ENCODE data around the gene GZF1. TPM values are rescaled to one million over a fixed set of nuclear protein-coding genes. Genes with fewer than 3 reads are reported as not detected.
A peak's percentile ranks its signal among the peaks of the same experiment; 100 is the strongest.

Gene GZF1
- total RNA-seq, 1 donor from 2014 or later: 16.3 TPM

DNA sequence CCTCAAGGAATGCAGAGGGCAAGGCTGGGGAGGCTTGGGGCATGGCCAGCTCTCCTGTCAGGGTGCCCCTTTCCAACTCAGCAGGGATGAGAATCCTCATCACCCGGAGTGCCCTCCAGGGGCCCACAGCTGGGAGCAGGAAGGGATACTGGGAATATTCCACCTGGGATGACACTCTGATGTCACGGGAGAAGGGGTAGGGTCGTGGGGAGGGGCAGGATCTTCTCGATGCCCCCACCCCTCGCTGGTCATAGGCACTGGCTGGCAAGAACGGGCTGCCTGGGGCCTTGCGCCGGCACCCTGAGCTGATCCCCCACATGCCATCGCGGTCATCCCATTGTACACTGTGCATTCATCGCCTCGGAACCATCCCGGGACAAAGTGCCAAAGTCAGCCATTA, 22.0 kb upstream of the GZF1 start:
- H3K4me3 Mint-ChIP-seq (ENCODE audit: unreplicated experiment): no peak overlapping the region
- H3K27ac Mint-ChIP-seq (ENCODE audit: unreplicated experiment): no peak overlapping the region
- no peaks in the 10 kb centered on the region for H3K36me3 Mint-ChIP-seq (ENCODE audit: low read depth, unreplicated experiment)
- H3K27ac ChIP-seq (ENCODE audit: low read depth, low read length): no peak overlapping the region
- peaks cover 2% of the 10 kb centered on the region for H3K9me3 Mint-ChIP-seq (ENCODE audit: unreplicated experiment)
- H3K4me1 Mint-ChIP-seq (ENCODE audit: low read depth, unreplicated experiment): peaks cover 8% of the 10 kb centered on the region
- H3K36me3 ChIP-seq (ENCODE audit: insufficient read depth, low read length): no peaks in the 10 kb centered on the region
- no peak overlapping the region for H3K4me3 ChIP-seq (ENCODE audit: insufficient read depth, low read depth, low read length)
- H3K9me3 ChIP-seq (ENCODE audit: insufficient read depth, low read depth, low read length): no peaks in the 10 kb centered on the region
- H3K4me1 ChIP-seq (ENCODE audit: insufficient read depth, low read length): no peaks in the 10 kb centered on the region
- H3K4me2 ChIP-seq (ENCODE audit: low read length): no peak overlapping the region
- no peaks in the 10 kb centered on the region for H3K27me3 ChIP-seq (ENCODE audit: insufficient read depth, low read length)
- FAIRE-seq: no peak
- H2AFZ ChIP-seq (ENCODE audit: low read depth, low read length): no peak overlapping the region
- no peak for DNase-seq (ENCODE audit: low read depth)
- H3K9ac ChIP-seq (ENCODE audit: low read length): no peak overlapping the region
- no peaks in the 10 kb centered on the region for H4K20me1 ChIP-seq (ENCODE audit: insufficient read depth, low read length)
- H3K27me3 Mint-ChIP-seq (ENCODE audit: low read depth, unreplicated experiment): peaks cover 5% of the 10 kb centered on the region
- no peaks in the 10 kb centered on the region for H3K79me2 ChIP-seq (ENCODE audit: insufficient read depth, low read length)
- TF ChIP-seq, protein P1, sequence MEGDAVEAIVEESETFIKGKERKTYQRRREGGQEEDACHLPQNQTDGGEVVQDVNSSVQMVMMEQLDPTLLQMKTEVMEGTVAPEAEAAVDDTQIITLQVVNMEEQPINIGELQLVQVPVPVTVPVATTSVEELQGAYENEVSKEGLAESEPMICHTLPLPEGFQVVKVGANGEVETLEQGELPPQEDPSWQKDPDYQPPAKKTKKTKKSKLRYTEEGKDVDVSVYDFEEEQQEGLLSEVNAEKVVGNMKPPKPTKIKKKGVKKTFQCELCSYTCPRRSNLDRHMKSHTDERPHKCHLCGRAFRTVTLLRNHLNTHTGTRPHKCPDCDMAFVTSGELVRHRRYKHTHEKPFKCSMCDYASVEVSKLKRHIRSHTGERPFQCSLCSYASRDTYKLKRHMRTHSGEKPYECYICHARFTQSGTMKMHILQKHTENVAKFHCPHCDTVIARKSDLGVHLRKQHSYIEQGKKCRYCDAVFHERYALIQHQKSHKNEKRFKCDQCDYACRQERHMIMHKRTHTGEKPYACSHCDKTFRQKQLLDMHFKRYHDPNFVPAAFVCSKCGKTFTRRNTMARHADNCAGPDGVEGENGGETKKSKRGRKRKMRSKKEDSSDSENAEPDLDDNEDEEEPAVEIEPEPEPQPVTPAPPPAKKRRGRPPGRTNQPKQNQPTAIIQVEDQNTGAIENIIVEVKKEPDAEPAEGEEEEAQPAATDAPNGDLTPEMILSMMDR (IDR thresholded peaks at IDR 0.05; ENCODE audit: insufficient read depth, low read depth, low read length): no peak
- no peak for TF ChIP-seq EZH2 (IDR thresholded peaks at IDR 0.05; ENCODE audit: insufficient read depth, low read length)

DNA sequence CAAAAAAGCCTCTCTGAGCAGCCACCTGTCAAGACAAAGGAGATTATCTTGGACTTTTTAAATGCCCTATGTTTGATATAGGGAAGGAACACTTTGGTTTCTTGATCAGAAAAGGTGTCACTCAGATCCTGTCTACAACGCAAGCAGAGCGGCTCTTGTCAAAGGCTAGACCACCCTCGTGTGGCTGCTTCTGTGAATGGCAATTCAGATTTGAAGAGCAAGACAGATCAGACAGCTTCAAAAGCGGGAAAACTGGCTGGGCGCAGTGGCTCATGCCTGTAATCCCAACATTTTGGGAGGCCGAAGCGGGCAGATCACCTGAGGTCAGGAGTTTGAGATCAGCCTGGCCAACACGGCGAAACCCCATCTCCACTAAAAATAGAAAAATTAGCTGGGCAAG, 21.5 kb upstream of the GZF1 start:
- peak overlapping the region; percentile 34 for H3K27ac Mint-ChIP-seq (ENCODE audit: unreplicated experiment)
- no peak for FAIRE-seq

DNA sequence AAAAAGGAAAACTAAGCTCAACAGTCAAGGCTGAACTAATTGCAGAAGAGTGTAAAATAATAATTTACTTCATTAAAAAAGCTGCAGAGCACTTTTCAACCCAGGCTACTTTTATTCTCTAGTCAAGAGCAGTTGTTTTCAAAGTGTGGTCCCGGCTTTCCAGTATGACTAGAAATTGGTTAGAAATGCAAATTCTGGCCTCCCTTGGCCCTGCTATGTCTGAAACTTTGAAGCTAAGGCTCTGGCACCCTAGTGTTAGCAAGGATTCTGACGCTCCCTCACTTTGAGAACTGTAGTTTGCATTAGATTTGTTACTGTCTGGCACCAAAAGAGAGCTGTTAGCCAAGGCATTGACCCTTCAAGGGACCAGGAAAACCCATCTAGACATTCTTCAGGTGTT, 20.9 kb upstream of the GZF1 start:
- peaks cover 2% of the 10 kb centered on the region for H3K9me3 Mint-ChIP-seq (ENCODE audit: unreplicated experiment)
- Histone ChIP-seq H3K79me2 (ENCODE audit: insufficient read depth, low read length) (no peaks in the 10 kb centered on the region), H3K27ac (ENCODE audit: low read depth, low read length) (no peak overlapping the region), H3K4me2 (ENCODE audit: low read length) (no peak overlapping the region), H4K20me1 (ENCODE audit: insufficient read depth, low read length) (no peaks in the 10 kb centered on the region), H2AFZ (ENCODE audit: low read depth, low read length) (no peak overlapping the region), H3K36me3 (ENCODE audit: insufficient read depth, low read length) (no peaks in the 10 kb centered on the region), H3K9me3 (ENCODE audit: insufficient read depth, low read depth, low read length) (no peaks in the 10 kb centered on the region), H3K9ac (ENCODE audit: low read length) (no peak overlapping the region), H3K27me3 (ENCODE audit: insufficient read depth, low read length) (no peaks in the 10 kb centered on the region), H3K4me3 (ENCODE audit: insufficient read depth, low read depth, low read length) (no peak overlapping the region), H3K4me1 (ENCODE audit: insufficient read depth, low read length) (no peaks in the 10 kb centered on the region)
- no peak overlapping the region for H3K27ac Mint-ChIP-seq (ENCODE audit: unreplicated experiment)
- peaks cover 5% of the 10 kb centered on the region for H3K27me3 Mint-ChIP-seq (ENCODE audit: low read depth, unreplicated experiment)
- TF ChIP-seq, protein P1 (IDR thresholded peaks at IDR 0.05; ENCODE audit: insufficient read depth, low read depth, low read length): no peak
- TF ChIP-seq EZH2 (IDR thresholded peaks at IDR 0.05; ENCODE audit: insufficient read depth, low read length): no peak
- H3K4me1 Mint-ChIP-seq (ENCODE audit: low read depth, unreplicated experiment): peaks cover 8% of the 10 kb centered on the region
- no peak for FAIRE-seq
- H3K4me3 Mint-ChIP-seq (ENCODE audit: unreplicated experiment): no peak overlapping the region
- no peaks in the 10 kb centered on the region for H3K36me3 Mint-ChIP-seq (ENCODE audit: low read depth, unreplicated experiment)
- no peak for DNase-seq (ENCODE audit: low read depth)

More for the DNA sequence above, 21.5 kb upstream of the GZF1 start:
- TF ChIP-seq, protein P1 (IDR thresholded peaks at IDR 0.05; ENCODE audit: insufficient read depth, low read depth, low read length): peak; percentile 66
- TF ChIP-seq EZH2 (IDR thresholded peaks at IDR 0.05; ENCODE audit: insufficient read depth, low read length): no peak
- Histone ChIP-seq H3K4me1 (ENCODE audit: insufficient read depth, low read length) (no peaks in the 10 kb centered on the region), H4K20me1 (ENCODE audit: insufficient read depth, low read length) (no peaks in the 10 kb centered on the region), H3K79me2 (ENCODE audit: insufficient read depth, low read length) (no peaks in the 10 kb centered on the region), H2AFZ (ENCODE audit: low read depth, low read length) (no peak overlapping the region), H3K36me3 (ENCODE audit: insufficient read depth, low read length) (no peaks in the 10 kb centered on the region), H3K27ac (ENCODE audit: low read depth, low read length) (no peak overlapping the region), H3K4me2 (ENCODE audit: low read length) (no peak overlapping the region), H3K9ac (ENCODE audit: low read length) (no peak overlapping the region), H3K27me3 (ENCODE audit: insufficient read depth, low read length) (no peaks in the 10 kb centered on the region), H3K4me3 (ENCODE audit: insufficient read depth, low read depth, low read length) (no peak overlapping the region), H3K9me3 (ENCODE audit: insufficient read depth, low read depth, low read length) (no peaks in the 10 kb centered on the region)
- peaks cover 2% of the 10 kb centered on the region for H3K9me3 Mint-ChIP-seq (ENCODE audit: unreplicated experiment)
- H3K36me3 Mint-ChIP-seq (ENCODE audit: low read depth, unreplicated experiment): no peaks in the 10 kb centered on the region
- H3K27me3 Mint-ChIP-seq (ENCODE audit: low read depth, unreplicated experiment): peaks cover 5% of the 10 kb centered on the region
- H3K4me1 Mint-ChIP-seq (ENCODE audit: low read depth, unreplicated experiment): peaks cover 8% of the 10 kb centered on the region
- H3K4me3 Mint-ChIP-seq (ENCODE audit: unreplicated experiment): no peak overlapping the region
- peak; percentile 32 for DNase-seq (ENCODE audit: low read depth)

All from astrocyte (in vitro differentiated cells and primary cell).